ENCODE measurements around the gene CRYBB3.
"Not testable (repeated sequence)": the region's sequence is repeated elsewhere in the genome, so short reads cannot be mapped to it uniquely, and the experiment has no call there.

DNA sequence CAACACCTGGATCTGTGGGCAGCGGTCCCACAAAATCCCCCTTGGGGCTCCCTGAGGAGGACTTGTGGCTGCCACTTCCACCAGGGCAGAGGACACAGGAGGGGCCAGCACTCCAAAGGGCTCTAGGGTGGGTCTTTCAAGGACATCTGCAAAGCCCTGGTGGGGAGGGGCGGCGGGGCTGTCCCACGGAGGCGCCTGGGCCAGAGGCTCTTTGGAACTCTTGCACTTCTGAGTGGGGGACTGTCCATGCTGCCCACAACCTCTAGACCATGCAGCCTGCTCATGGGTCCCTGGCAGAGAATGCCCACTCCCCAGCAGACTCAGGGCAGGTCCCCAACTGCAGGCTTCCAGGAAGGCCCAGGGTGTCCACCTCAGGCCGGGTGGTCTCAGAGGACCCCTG lies 21.3 kb upstream of the CRYBB3 start:
- TF ChIP-seq, protein P1, sequence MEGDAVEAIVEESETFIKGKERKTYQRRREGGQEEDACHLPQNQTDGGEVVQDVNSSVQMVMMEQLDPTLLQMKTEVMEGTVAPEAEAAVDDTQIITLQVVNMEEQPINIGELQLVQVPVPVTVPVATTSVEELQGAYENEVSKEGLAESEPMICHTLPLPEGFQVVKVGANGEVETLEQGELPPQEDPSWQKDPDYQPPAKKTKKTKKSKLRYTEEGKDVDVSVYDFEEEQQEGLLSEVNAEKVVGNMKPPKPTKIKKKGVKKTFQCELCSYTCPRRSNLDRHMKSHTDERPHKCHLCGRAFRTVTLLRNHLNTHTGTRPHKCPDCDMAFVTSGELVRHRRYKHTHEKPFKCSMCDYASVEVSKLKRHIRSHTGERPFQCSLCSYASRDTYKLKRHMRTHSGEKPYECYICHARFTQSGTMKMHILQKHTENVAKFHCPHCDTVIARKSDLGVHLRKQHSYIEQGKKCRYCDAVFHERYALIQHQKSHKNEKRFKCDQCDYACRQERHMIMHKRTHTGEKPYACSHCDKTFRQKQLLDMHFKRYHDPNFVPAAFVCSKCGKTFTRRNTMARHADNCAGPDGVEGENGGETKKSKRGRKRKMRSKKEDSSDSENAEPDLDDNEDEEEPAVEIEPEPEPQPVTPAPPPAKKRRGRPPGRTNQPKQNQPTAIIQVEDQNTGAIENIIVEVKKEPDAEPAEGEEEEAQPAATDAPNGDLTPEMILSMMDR (IDR thresholded peaks at IDR 0.05), result not testable (repeated sequence)
- TF ChIP-seq POLR2A (IDR thresholded peaks at IDR 0.05), result not testable (repeated sequence)

Data from adrenal gland (tissue), 5 donors.